ENCODE data around the gene OLA1. TPM values are rescaled to one million over a fixed set of nuclear protein-coding genes. Genes with fewer than 3 reads are reported as not detected.

The OLA1 gene
- total RNA-seq, 1 experiment from 2014 or later, result 124 TPM

DNA sequence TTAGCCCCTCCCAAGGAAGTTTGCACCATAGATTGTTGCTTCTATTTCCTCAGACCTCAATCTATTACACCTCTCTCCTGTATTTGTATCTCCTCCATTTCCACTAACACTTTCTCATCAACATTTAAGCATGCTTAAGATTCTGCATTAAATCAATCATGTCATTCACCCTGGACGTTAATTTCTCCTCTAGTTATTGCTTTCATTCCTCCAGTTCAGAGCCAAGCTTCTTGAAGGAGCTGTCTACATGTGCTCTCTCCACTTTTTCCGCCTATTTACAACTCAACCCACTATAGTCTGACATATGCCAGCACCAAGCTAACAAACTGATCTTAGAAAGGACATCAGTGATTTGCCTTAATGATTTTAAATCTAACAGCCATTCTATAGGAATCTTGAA lies 99.5 kb downstream of the OLA1 start:
- no peak for DNase-seq
- Mint-ChIP-seq H3K36me3 (ENCODE audit: insufficient read depth, unreplicated experiment) (no peaks in the 10 kb centered on the region), H3K27ac (ENCODE audit: unreplicated experiment) (no peak overlapping the region), H3K4me3 (ENCODE audit: low read depth, unreplicated experiment) (no peak overlapping the region), H3K4me1 (ENCODE audit: low read depth, unreplicated experiment) (peaks cover 19% of the 10 kb centered on the region), H3K9me3 (ENCODE audit: low read depth, unreplicated experiment) (no peaks in the 10 kb centered on the region), H3K27me3 (ENCODE audit: unreplicated experiment) (no peaks in the 10 kb centered on the region)
- CTCF ChIA-PET, result no interaction called here
- no peak for TF ChIP-seq CTCF (IDR thresholded peaks at IDR 0.05; ENCODE audit: unreplicated experiment)
- intact Hi-C loops (cut with micrococcal nuclease; ENCODE audit: unreplicated experiment), result no loop called here
- no TSS peak for BruUV-seq (replicated peaks)

DNA sequence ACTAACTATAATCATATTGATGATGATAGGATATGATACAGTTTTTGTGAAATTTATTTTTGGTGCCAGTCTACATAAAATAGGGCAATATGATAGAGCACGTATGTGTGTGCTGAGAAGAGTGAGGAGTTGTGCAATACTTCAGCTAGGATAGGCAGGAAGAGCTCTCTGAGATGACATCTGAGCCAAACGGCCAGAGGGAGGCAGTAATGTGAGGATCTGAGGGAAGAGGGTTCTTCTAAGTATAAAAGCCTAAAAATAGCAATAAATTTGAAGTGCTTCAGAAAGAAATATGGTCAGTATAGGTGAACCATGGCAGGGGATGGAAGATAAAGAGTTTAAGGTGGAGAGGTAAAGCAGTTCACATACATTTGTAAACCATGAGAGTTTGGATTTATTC lies 102.5 kb downstream of the OLA1 start:
- H3K27me3 Mint-ChIP-seq (ENCODE audit: unreplicated experiment), result no peaks in the 10 kb centered on the region
- CTCF ChIA-PET, result interaction anchor here (0.5 to 0.7 kb wide), 2 partner anchors 34 to 36 kb away, joined by 3 to 4 read pairs; no protein-coding TSS in a partner anchor
- no peak for TF ChIP-seq CTCF (IDR thresholded peaks at IDR 0.05; ENCODE audit: unreplicated experiment)
- no peaks in the 10 kb centered on the region for H3K36me3 Mint-ChIP-seq (ENCODE audit: insufficient read depth, unreplicated experiment)
- DNase-seq, result no peak
- H3K4me3 Mint-ChIP-seq (ENCODE audit: low read depth, unreplicated experiment), result no peak overlapping the region
- intact Hi-C loops (cut with micrococcal nuclease; ENCODE audit: unreplicated experiment), result no loop called here
- H3K27ac Mint-ChIP-seq (ENCODE audit: unreplicated experiment), result no peak overlapping the region
- no peaks in the 10 kb centered on the region for H3K9me3 Mint-ChIP-seq (ENCODE audit: low read depth, unreplicated experiment)
- BruUV-seq (replicated peaks), result no TSS peak
- peaks cover 19% of the 10 kb centered on the region for H3K4me1 Mint-ChIP-seq (ENCODE audit: low read depth, unreplicated experiment)

GRCh38 chr2:174142290-174142689 lies 106.0 kb downstream of the OLA1 start:
- no peaks in the 10 kb centered on the region for H3K27me3 Mint-ChIP-seq (ENCODE audit: unreplicated experiment)
- no peak overlapping the region for H3K4me3 Mint-ChIP-seq (ENCODE audit: low read depth, unreplicated experiment)
- H3K27ac Mint-ChIP-seq (ENCODE audit: unreplicated experiment), result no peak overlapping the region
- intact Hi-C loops (cut with micrococcal nuclease; ENCODE audit: unreplicated experiment), result no loop called here
- peaks cover 10% of the 10 kb centered on the region for H3K4me1 Mint-ChIP-seq (ENCODE audit: low read depth, unreplicated experiment)
- CTCF ChIA-PET, result no interaction called here
- H3K9me3 Mint-ChIP-seq (ENCODE audit: low read depth, unreplicated experiment), result no peaks in the 10 kb centered on the region
- H3K36me3 Mint-ChIP-seq (ENCODE audit: insufficient read depth, unreplicated experiment), result no peaks in the 10 kb centered on the region
- TF ChIP-seq CTCF (IDR thresholded peaks at IDR 0.05; ENCODE audit: unreplicated experiment), result no peak
- DNase-seq, result no peak
- BruUV-seq (replicated peaks), result no TSS peak

- no peaks in the 10 kb centered on the region for H3K4me1 Mint-ChIP-seq (ENCODE audit: low read depth, unreplicated experiment)
- no peak for TF ChIP-seq CTCF (IDR thresholded peaks at IDR 0.05; ENCODE audit: unreplicated experiment)
- no peaks in the 10 kb centered on the region for H3K27me3 Mint-ChIP-seq (ENCODE audit: unreplicated experiment)
- intact Hi-C loops (cut with micrococcal nuclease; ENCODE audit: unreplicated experiment), result no loop called here
- CTCF ChIA-PET, result no interaction called here
- H3K4me3 Mint-ChIP-seq (ENCODE audit: low read depth, unreplicated experiment), result no peak overlapping the region
- H3K9me3 Mint-ChIP-seq (ENCODE audit: low read depth, unreplicated experiment), result no peaks in the 10 kb centered on the region
- H3K27ac Mint-ChIP-seq (ENCODE audit: unreplicated experiment), result no peak overlapping the region
- no TSS peak for BruUV-seq (replicated peaks)
- DNase-seq, result no peak
- H3K36me3 Mint-ChIP-seq (ENCODE audit: insufficient read depth, unreplicated experiment), result no peaks in the 10 kb centered on the region
Measured at GRCh38 chr2:174138161-174138560, 110.2 kb downstream of the OLA1 start.

Data from Calu3 (cell line).